Metanephros (tissue), 1 donor: ENCODE measurements around the gene ATRIP. TPM values are rescaled to one million over a fixed set of nuclear protein-coding genes. Genes with fewer than 3 reads are reported as not detected.

Experiments
- total RNA-seq: library from RNA; depleted of rRNA; stranded (reverse); fragments of >200 nt; gene quantifications from one replicate; pipeline ENCODE4 v1.2.3, GENCODE V29; 2014

Gene ATRIP
- 5.8 TPM for total RNA-seq

DNA sequence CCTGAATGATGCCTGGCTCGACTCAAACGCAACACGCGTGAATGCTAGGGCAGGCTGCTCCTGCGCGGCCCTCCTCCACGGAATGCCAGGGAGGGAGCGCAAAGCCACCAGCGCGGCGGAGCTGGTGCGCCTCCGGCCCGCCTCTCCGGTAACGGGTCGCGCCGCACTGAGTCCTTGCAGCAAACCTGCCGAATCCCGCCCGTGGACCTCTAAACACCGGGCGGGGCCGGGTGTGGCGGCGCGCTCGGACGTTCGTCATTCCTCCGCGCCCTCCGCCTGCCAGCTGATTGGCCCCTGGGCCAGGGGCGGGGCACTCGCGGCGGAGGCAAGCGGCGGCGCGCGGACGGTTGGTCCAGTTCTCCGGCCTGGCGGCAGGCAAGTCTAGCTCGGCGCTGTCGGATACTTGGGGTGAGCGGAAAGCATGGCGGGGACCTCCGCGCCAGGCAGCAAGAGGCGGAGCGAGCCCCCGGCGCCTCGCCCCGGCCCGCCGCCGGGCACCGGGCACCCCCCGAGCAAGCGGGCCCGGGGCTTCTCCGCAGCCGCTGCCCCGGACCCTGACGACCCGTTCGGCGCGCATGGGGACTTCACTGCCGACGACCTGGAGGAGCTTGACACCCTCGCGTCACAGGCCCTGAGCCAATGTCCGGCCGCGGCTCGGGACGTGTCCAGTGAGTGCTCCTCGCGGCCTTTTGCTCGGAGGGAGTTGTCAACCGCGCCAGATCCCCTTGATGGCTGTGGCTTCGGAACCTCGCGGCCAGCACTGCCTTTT, at the start of gene ATRIP:
Gene ATRIP (plus strand): TSS at position 313 of the 769 bp plus-strand sequence. CDS start 109 bp downstream, at position 422.

DNA sequence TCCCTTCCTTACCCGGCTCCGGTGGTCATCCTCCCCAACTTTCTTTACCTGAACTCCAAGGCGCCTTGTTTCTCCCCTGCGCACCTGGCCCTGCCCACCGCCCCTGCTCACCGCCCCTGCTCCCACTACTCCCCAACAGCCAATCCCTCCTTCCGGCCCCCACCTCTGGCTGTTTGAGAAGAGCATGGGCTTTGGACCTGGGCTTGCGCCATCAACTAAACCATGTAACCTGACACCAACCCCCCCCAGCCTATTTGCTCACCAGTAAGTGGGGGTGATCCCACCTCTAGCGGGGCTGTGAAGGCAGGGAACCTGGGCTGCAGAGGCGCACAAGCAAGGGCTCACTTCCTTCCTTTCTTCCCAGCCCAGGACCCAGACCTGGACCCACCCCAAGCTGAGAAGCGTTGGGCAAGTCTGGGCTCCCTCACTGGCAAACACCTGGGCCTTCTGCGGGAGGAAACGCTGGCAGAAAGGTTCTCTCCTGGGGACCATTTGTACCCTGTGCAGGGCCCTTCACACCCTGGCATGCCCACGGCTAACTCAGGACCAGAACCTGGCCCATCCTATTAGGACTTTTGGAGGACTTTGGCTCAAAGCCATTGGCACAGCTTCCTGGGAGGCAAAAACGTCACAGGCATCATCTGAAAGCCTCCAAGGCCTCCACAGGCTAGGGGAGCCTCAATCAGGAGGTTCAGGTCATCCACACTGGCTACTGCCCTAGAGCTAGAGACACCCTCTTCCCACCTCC, 16.4 kb upstream of the ATRIP start, which contains the start of gene PLXNB1:
Gene PLXNB1 (minus strand): TSS at position 127 of the 748 bp plus-strand sequence. CDS start 5,475 bp downstream, outside the sequence.

DNA sequence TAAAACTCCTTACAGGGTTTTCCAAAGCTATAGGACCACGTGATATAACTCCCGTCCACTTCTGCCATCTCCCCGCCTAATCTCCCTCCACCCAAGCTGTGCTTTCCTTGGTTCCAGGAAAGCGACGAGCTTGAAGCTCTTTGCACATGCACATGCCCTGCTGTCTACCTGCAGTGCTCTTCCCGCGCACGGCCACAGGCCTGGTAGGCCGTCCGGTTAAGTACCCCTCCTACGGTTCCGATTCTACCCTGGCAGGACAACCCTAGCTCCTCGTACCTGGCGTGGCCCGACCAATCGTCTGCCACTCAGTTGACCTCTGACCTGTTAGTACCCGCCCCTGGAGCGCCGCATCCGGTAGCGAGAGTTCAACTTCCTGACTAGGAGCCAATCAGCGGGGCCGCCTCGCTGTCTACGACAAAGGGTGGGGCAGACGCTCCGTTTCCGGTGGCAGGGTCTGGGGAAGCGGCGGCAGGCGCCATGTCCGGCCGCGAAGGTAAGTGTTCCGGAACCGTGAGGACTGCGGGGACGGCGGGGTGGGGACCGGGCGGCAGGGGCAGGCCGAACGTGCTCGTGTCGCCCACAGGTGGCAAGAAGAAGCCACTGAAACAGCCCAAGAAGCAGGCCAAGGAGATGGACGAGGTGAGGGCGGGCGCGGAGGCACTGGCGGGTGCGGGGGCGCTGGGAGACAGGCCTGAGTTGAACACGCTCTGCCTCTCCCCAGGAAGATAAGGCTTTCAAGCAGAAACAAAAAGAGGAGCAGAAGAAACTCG, 6.5 kb upstream of the ATRIP start, which contains the start of the genes CCDC51 and TMA7:
Gene CCDC51 (minus strand): TSS at position 300 of the 770 bp plus-strand sequence. CDS start 4,991 bp downstream, outside the sequence.
Gene TMA7 (plus strand): TSS at position 438 of the 770 bp plus-strand sequence. CDS start 40 bp downstream, at position 478.

DNA sequence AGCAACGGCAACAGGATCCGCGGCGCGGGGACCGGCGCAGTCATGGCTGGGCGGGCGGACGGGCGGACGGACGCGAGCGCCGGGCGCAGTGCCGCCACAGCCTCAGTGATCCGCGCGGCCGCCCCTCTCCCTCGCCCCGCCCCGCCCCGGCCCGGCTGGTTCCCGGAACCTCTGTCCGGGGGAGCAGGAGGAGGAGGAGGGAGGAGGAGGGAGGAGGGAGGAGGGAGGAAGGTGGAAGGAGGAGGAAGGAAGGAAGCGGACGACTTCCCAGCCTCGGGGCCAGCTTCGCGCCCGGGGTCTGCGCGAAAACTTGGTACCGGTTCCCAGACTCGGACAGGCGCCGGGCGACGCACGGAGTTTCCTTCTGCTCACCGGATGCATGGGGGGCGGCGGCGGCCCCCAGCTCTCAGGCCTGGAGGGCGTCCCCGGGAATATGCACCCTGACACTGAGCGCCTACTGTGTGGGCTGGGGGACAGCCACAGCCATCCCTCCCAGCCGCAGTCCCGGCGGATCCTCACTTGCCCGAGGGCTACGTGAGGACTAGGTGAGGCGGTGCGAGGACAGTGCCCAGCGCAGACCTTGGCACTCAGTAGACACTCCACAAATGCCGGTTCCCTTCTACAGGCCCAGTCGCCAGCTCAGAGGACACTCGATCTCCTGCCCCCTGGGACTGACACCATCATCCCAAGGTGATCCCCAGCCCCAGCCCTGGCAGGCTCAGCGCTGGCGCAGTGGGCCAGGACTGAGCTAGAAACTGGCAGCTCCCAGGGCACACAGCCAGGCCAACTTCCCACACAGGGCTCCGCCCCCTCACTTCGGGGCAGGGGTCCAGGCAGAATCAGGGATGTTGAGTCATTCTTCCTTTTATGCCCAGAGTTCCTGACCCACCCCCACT, 57.8 kb downstream of the ATRIP start, which contains the start of gene SHISA5:
Gene SHISA5 (minus strand): TSS at position 124 of the 896 bp plus-strand sequence. CDS start 80 bp downstream, at position 44.

Other genes with a start within 250 kb of the ATRIP start
- 12.1 TPM for gene CAMP, start 223.2 kb upstream of the ATRIP start, total RNA-seq
- gene ZNF589, start 205.6 kb upstream of the ATRIP start, total RNA-seq: 10.5 TPM
- 30.0 TPM for gene NME6, start 145.4 kb upstream of the ATRIP start, total RNA-seq
- not detected for gene SPINK8, start 113.1 kb upstream of the ATRIP start, total RNA-seq
- gene FBXW12, start 74.5 kb upstream of the ATRIP start, total RNA-seq: 0.23 TPM
- gene PLXNB1, start 16.7 kb upstream of the ATRIP start, total RNA-seq: 202 TPM
- 18.6 TPM for gene CCDC51, start 6.6 kb upstream of the ATRIP start, total RNA-seq
- gene TMA7, start 6.5 kb upstream of the ATRIP start, total RNA-seq: 106 TPM
- gene SHISA5, start 57.4 kb downstream of the ATRIP start, total RNA-seq: 67.4 TPM
- 8.2 TPM for gene PFKFB4, start 110.1 kb downstream of the ATRIP start, total RNA-seq
- 0.29 TPM for gene UCN2, start 117.0 kb downstream of the ATRIP start, total RNA-seq
- 27.4 TPM for gene COL7A1, start 148.6 kb downstream of the ATRIP start, total RNA-seq
- gene UQCRC1, start 162.9 kb downstream of the ATRIP start, total RNA-seq: 253 TPM
- not detected for gene TMEM89, start 175.0 kb downstream of the ATRIP start, total RNA-seq
- 25.6 TPM for gene SLC26A6, start 188.7 kb downstream of the ATRIP start, total RNA-seq
- gene CELSR3, start 216.1 kb downstream of the ATRIP start, total RNA-seq: 0.70 TPM
- 19.3 TPM for gene NCKIPSD, start 239.2 kb downstream of the ATRIP start, total RNA-seq